ENCODE data around the gene YPEL3. TPM values are rescaled to one million over a fixed set of nuclear protein-coding genes. Genes with fewer than 3 reads are reported as not detected.
A peak's percentile ranks its signal among the peaks of the same experiment; 100 is the strongest.

The YPEL3 gene
- total RNA-seq, 2 donors from 2014 or later, result 24.0 to 112 TPM

DNA sequence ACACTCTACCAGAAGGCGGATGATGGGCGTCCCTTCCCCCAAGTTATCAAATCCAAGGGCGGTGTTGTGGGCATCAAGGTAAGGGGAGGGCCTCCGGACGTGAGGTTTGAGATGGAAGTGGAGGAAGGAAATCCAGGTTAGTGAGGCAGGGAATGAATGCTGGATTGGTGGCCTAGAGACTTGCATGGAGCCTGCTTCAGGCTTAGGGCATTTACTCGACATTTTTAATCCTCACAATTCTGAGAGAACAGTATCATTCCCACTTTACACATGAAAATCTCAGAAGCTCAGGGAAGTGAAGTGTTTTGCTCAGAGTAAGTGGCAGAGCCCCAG lies 28.5 kb downstream of the YPEL3 start:
- Mint-ChIP-seq H3K9me3 (no peaks in the 10 kb centered on the region), H3K27ac (peak overlapping the region; percentile 92 to 98), H3K36me3 (peaks cover 49 to 58% of the 10 kb centered on the region in 2 donors)
- ATAC-seq, result no peak
- no peak for DNase-seq (ENCODE audit: low spot score in 2 of 2)

DNA sequence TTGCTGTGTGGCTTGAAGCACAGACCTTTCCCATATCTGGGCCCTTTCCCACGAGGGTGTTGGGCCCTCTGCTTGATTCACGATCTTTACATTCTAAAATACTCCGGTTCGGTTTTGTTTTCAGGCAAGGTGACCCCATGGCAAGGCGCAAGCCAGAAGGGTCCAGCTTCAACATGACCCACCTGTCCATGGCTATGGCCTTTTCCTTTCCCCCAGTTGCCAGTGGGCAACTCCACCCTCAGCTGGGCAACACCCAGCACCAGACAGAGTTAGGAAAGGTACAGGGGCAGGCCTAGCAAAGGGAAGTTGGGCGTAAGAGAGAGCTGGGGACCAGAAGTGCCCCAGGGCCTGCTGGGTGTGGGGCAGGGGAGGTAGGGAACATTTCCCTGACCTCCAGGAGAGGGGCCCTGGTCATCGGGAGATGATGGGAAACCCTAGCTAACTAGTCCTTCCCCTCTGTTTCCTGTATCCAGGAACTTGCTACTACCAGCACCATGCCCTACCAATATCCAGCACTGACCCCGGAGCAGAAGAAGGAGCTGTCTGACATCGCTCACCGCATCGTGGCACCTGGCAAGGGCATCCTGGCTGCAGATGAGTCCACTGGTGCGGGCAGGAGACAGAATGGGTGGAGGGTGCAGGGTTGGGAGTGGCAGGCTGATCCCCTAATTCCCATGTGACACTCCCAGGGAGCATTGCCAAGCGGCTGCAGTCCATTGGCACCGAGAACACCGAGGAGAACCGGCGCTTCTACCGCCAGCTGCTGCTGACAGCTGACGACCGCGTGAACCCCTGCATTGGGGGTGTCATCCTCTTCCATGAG lies 29.0 kb downstream of the YPEL3 start:
- Mint-ChIP-seq H3K9me3 (no peaks in the 10 kb centered on the region), H3K27ac (peak overlapping the region; percentile 92 to 98), H3K36me3 (peaks cover 49 to 58% of the 10 kb centered on the region in 2 donors)
- DNase-seq (ENCODE audit: low spot score in 2 of 2) (no peak), ATAC-seq (no peak)

DNA sequence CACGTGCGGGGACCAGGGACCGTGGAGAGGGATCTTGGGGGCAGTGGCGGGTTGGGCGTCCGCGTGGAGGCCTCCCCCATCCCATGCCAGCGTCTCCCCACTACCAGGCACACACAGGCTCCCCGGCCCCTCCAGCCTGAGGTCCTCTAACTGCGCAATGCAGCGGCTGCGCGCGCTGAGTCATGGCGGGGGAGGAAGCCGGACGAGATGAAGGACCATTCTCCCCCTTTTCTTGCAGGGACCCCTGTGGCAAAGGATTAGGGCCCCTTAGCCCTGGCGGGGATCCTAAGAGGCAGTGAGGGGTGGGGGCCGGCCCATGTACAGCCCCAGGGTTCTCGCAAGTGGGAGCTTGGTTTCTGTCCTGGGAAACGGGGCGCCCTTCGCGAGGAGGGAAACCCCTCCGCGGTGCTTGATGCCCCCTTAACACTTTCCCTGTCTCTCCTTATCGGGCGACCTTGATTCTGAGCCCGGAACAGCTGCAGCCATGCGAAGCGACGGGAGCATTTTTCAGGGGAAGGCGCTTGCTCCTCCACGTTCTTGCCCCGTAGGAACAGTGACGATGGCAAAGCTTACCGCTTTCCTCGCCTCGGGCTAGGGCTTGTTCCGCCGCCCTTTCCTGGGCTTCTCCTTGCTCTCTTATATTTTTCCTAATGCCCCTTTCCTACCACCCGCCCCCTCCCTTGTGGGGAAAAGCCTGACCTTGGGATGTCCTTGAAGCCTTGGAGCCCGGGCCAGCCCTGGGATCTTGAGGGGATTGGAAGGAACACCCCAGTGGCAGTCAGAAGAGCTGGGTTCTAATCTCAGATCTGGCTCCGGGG lies 29.9 kb downstream of the YPEL3 start:
- H3K36me3 Mint-ChIP-seq, result peaks cover 49 to 58% of the 10 kb centered on the region in 2 donors
- peak in 1 of 2 donors; percentile 0 for ATAC-seq
- H3K27ac Mint-ChIP-seq, result peak overlapping the region; percentile 92 to 98
- peak; percentile 34 to 61 for DNase-seq (ENCODE audit: low spot score in 2 of 2)
- no peaks in the 10 kb centered on the region for H3K9me3 Mint-ChIP-seq

DNA sequence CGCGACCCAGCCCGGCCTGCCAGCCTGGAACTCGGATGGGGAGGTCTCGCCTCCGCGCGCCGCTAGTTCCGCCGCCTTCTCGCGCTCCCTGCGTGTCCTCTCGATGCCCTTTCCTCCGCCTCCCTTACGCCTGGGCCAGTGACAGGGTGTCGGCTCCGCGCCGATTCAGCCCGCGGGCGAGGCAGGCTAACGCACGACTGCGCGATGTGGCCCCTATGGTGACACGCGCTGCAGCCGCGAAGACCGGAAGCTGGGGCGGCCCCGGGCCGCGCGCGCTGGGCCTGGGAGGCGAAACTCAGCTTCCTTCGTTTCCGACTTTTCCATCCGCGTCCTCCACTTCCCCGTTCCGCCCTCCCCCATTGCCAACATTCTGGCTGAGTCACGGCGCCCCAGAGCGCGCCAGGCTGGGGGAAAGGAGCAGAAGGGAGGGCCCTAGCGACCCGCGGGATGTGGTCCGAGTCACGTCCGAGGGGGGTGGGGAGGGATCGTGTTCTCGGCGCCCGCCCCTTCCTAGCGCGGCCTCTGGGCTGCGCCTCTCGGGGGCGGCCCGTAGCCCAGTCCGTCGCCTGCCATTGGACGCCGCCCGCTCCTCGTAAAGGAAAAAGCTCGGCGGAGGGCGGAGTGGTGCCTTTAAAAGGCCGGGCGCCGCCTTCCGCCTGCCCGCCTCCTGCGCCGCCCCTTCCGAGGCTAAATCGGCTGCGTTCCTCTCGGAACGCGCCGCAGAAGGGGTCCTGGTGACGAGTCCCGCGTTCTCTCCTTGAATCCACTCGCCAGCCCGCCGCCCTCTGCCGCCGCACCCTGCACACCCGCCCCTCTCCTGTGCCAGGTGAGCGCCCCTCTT lies 30.7 kb downstream of the YPEL3 start, which contains the start of gene ALDOA:
Gene ALDOA, plus strand, starts transcription at position 659 of the 841 bp plus-strand sequence. CDS start 1,138 bp downstream, outside the sequence.
- peaks cover 47 to 55% of the 10 kb centered on the region in 2 donors for H3K36me3 Mint-ChIP-seq
- no peaks in the 10 kb centered on the region for H3K9me3 Mint-ChIP-seq
- peak; percentile 96 to 99 for DNase-seq (ENCODE audit: low spot score in 2 of 2)
- peak; percentile 87 to 90 for ATAC-seq
- peak within 1 kb of the TSS; percentile 92 to 98 for H3K27ac Mint-ChIP-seq

DNA sequence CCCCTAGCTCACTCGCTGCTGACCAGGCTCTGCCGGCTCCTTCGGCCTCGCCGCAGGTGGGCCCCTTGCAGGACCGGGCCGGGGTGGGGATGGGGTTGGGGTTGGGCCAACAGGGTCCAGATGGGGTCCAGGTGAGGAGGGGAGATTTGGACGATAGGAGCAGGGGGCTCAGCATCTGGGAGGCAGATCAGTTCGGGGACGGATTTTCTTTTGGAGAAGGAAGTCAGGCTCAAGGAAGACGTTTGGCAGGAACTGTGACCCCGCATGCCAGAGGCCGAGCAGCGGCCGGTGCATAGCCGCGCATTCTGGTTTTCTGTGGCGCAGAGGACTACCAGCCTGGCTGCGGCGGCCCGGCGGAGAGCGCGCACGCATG lies 31.3 kb downstream of the YPEL3 start:
- H3K36me3 Mint-ChIP-seq, result peaks cover 41 to 49% of the 10 kb centered on the region in 2 donors
- no peak for ATAC-seq

DNA sequence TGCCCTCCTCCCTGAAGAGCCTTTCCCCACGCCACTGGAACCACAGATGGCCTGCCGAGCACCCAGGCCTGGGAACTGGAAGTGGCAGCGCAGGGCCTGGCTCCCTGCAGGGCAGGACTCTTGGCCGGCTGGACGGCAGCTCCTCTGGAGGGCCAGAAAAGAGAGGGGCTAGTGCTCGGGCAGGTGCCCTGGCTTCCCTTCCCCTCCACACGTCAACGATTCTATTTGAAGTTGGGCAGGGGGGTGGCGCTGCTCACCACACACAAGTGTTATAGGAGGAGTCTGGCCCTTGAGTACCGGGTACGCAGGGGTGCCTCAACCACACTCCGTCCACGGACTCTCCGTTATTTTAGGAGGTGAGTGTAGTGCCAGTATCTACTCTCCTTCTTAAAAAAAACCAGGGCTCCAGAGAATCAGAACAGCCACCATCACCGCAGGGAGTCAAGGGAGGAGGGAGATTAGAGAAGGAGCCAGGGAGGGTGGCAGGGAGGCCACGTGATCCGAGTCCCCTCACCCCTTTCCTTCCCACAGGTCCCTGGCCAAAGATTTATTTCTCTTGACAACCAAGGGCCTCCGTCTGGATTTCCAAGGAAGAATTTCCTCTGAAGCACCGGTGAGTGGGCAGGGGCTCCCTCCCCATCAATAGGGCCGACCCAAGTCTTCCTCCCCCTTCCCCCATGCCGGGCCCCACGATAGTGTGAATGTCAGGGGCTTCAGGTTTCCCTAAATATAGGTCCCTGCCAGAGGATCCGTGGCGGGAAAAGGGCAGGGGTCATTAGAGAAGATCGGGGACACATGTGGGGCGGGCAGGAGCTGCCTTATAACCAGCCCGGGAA lies 31.9 kb downstream of the YPEL3 start:
- H3K36me3 Mint-ChIP-seq, result peaks cover 35 to 43% of the 10 kb centered on the region in 2 donors
- DNase-seq (ENCODE audit: low spot score in 2 of 2) (peak; percentile 68 to 83), ATAC-seq (peak; percentile 25 to 42)
- H3K9me3 Mint-ChIP-seq, result no peaks in the 10 kb centered on the region
- H3K27ac Mint-ChIP-seq, result peak overlapping the region; percentile 92 to 99

More for the DNA sequence above, 31.3 kb downstream of the YPEL3 start:
- H3K9me3 Mint-ChIP-seq, result no peaks in the 10 kb centered on the region
- peak in 1 of 2 donors; percentile 70 for DNase-seq (ENCODE audit: low spot score in 2 of 2)
- peak overlapping the region; percentile 92 for H3K27ac Mint-ChIP-seq

DNA sequence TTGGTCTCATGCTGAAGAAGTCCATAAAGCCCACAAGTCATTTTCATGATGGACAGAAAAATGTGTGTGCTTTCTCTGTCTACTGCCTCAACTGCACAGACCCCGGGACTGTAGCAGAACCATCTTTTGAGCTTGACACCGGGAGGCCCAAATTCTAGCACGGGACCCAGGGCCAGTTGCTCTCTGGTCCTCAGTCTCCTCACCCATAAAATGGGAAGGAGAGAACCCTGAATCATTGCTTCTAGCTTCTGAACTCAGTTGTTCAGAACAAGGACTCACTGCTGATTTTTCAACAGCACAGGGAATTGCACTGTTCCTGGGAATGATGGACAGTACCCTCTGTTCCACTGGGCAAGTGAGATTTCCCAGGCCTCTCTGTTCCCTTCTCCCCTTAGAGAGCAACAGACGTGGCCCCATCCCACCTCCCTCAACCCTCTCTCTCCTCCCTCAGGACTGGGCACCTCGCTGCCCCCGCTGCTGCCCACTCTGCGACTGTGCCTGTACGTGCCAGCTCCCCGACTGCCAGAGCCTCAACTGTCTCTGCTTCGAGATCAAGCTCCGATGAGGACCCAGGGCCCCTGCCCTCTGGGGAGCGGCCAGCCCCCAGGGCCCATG lies 32.6 kb downstream of the YPEL3 start:
- DNase-seq (ENCODE audit: low spot score in 2 of 2) (no peak), ATAC-seq (no peak)
- H3K36me3 Mint-ChIP-seq, result peaks cover 34 to 38% of the 10 kb centered on the region in 2 donors
- no peaks in the 10 kb centered on the region for H3K9me3 Mint-ChIP-seq
- H3K27ac Mint-ChIP-seq, result peak overlapping the region; percentile 92 to 99

DNA sequence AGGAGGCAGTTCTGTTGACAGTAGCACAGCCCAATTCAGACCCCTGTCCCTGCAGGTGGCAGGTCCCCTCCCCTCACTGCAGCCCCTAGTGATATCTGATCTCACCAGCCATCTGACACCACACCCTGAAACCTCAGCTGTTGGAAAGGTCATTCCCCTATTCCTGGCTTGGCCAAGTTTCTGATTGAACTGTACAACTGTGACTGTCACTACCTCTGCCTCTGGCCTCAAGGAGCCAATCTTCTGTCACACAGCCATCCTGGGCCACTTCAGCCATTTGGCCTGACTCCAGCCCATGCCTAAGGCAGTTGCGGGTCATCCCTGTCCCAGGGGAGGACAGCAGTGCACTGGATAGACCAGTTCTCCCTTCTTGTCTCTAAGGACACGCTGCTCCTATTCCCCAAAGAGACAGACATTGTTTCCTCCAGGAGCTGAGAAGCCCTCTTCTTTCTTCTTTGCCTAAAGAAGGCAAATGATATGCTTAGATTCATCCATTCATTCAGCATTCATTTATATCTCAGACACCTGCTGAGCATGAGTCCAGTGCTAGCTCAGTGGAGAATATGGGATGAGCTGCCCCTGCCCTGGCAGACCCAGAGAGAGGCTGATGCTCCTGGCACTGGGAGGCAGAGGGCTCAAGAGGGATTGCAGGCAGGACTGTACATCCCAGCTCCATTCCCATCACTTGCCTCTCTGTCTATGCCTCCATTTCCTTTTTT lies 35.0 kb downstream of the YPEL3 start:
- H3K36me3 Mint-ChIP-seq, result peaks cover 18% of the 10 kb centered on the region in 2 donors
- H3K9me3 Mint-ChIP-seq, result no peaks in the 10 kb centered on the region
- DNase-seq (ENCODE audit: low spot score in 2 of 2) (no peak), ATAC-seq (no peak)
- H3K27ac Mint-ChIP-seq, result no peak overlapping the region

DNA sequence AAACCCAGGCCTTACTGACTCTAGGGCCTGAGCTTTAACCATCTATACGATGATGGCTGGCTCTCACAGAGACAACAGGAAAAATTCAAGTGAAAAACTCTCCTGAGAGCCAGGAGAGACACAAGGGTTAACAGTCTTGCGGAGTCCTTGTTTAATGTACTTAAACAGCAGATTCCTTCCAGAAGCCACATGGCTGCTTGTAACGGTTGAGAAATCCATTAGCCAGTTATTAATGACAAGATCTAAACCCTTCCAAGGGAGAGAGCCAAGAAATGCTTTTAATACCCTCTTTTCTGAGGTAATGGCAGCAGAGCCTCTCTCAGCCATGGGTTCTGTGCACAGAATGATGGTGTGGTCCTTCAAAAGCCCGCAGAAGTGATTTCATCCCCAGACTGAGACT lies 35.7 kb downstream of the YPEL3 start:
- H3K9me3 Mint-ChIP-seq, result no peaks in the 10 kb centered on the region
- H3K36me3 Mint-ChIP-seq, result peaks cover 12 to 15% of the 10 kb centered on the region in 2 donors
- H3K27ac Mint-ChIP-seq, result no peak overlapping the region
- ATAC-seq, result no peak
- DNase-seq (ENCODE audit: low spot score in 2 of 2), result no peak

DNA sequence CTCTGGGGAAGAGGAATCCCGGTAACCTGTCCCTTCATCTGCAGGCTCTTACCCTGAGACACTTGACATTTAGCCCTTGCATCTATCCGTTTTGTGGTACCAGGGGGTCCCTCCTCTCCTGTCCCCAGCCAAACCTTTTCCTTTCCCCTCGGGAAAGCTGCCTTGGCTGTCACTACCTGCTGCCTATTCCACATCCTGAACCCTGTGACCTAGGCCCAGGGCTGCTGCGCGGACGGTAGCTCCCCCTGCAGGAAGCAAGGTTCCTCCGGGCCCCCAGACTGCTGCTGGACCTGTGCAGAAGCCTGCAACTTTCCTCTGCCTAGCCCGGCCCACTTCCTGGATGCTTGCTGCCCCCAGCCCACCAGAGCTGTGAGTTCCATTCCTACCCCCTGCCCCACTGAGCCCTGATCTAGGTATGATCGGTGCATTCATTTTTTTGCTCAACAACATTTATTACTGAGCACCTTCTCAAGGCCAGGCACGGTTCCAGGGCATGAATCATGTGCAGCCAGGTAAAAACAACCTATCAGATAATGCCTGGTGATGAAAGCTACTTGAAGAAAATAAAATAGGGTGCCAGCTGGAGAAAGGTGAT lies 41.0 kb downstream of the YPEL3 start:
- peak; percentile 63 to 76 for DNase-seq (ENCODE audit: low spot score in 2 of 2)
- Mint-ChIP-seq H3K9me3 (no peaks in the 10 kb centered on the region), H3K36me3 (peaks cover 0 to 5% of the 10 kb centered on the region in 2 donors), H3K27ac (no peak overlapping the region)
- ATAC-seq, result peak; percentile 62 to 81

DNA sequence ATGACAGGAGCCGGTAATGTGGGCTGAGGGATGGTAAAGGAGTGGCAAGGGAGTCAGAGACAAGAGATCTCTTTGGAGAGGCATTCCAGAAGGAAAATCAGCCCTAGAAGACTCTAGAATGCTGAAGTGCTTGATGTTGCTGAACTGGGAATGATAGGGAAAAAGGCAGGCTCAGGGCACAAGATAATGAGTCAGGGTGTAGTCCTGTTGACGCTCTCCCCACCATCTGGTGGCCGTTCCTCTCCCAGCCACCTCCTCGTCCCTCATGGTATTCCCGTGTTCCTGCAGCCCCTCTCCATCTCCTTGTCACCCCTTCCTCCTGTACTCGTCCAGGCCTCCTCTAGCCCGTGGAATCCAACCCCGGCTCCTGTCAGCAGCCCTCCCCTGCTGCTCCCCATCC lies 41.6 kb downstream of the YPEL3 start:
- no peak for DNase-seq (ENCODE audit: low spot score in 2 of 2)
- H3K36me3 Mint-ChIP-seq, result peaks cover 0 to 5% of the 10 kb centered on the region in 2 donors
- no peak for ATAC-seq
- no peaks in the 10 kb centered on the region for H3K9me3 Mint-ChIP-seq
- H3K27ac Mint-ChIP-seq, result no peak overlapping the region

DNA sequence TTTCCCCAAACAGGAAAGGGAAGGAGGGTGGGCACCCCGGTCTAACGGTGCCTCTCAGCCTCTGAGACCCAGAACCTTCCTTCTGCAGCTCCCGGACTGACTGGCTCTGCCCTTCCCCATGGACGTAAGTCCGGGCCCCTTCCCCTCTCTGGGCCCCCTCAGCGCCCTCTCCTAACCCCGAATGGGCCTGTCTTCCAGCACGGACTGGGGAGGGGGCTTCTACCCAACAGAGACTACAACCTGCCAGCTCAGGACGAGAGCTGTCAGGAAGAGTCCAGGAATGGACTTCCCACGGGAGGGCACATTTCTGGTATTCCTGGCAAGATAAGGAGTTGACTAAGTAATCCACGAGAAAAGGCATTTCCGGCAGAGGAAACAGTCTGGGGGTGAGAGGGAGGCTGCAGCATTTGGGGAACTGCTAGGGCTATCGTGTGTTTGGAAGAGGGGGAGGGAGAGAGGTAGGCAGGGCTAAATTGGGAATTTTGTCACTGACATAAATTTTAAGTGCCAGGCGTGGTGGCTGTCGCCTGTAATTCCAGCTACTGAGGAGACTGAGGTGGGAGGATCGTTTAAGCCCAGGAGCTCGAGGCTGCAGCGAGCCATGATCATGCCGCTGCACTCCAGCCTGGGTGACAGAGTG lies 42.5 kb downstream of the YPEL3 start:
- no peak for DNase-seq (ENCODE audit: low spot score in 2 of 2)
- ATAC-seq, result peak; percentile 19 to 38
- peak overlapping the region; percentile 56 to 78 for H3K27ac Mint-ChIP-seq
- peaks cover 0 to 5% of the 10 kb centered on the region in 2 donors for H3K36me3 Mint-ChIP-seq
- no peaks in the 10 kb centered on the region for H3K9me3 Mint-ChIP-seq

DNA sequence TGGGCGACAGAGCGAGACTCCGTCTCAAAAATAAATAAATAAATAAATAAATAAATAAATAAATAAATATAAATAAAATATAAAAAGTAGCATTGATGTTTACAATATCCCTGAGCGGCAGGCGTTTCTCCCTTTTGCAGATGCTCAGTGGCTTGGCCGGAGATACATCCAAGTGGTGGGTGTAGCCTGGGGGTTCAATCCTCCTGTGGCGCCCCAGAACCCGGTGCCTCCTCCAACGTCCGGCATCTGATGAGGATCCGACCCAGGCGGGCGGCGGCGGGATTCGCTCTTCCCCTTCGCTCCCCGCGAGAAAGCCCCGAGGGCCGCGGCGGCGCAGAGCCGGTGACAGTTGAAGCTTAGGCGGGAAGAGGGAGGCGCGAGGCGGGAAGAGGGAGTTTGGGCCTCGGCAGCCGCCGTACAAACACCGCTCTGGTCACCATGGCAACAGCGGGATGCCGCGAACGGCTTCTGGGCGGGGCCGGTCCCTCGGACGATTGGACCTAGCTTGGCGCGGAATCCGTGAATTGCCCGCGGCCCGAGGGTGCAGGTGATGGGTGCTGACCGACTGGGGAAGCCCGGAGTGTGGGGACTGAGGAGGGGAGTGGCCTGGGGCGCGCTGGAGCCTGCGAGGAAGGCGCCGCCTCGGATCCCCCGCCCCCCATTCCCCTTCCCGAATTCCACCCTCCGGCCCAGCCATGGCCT lies 43.2 kb downstream of the YPEL3 start:
- H3K36me3 Mint-ChIP-seq, result peaks cover 0 to 5% of the 10 kb centered on the region in 2 donors
- no peaks in the 10 kb centered on the region for H3K9me3 Mint-ChIP-seq
- H3K27ac Mint-ChIP-seq, result peak overlapping the region; percentile 78 to 94
- ATAC-seq (peak; percentile 86 to 92), DNase-seq (ENCODE audit: low spot score in 2 of 2) (peak; percentile 96)
